Measurements from ENCODE around the gene NR2C2.

GRCh38 chr3:15055019-15055557, 107.7 kb downstream of the NR2C2 start:
- no peak for TF ChIP-seq ZNF121 (CRISPR knock-in tag; IDR thresholded peaks at IDR 0.05)
- no peak for TF ChIP-seq CTCF (IDR thresholded peaks at IDR 0.05)
- TF ChIP-seq ZNF512 (CRISPR knock-in tag; IDR thresholded peaks at IDR 0.05; ENCODE audit: borderline replicate concordance), result no peak
- no peak for TF ChIP-seq TCF7 (CRISPR knock-in tag; IDR thresholded peaks at IDR 0.05; ENCODE audit: low read depth)
- no peak for TF ChIP-seq SP1 (CRISPR knock-in tag; conservative IDR thresholded peaks at IDR 0.05)
- TF ChIP-seq MAX (CRISPR knock-in tag; IDR thresholded peaks at IDR 0.05), result no peak
- no peak for TF ChIP-seq E2F1 (CRISPR knock-in tag; IDR thresholded peaks at IDR 0.05)
- no peak for TF ChIP-seq ATF6 (CRISPR knock-in tag; IDR thresholded peaks at IDR 0.05)
- no peak for TF ChIP-seq IRF2 (CRISPR knock-in tag; IDR thresholded peaks at IDR 0.05; ENCODE audit: borderline replicate concordance, low read depth)
- no peak for TF ChIP-seq E2F5 (CRISPR knock-in tag; IDR thresholded peaks at IDR 0.05)
- no peak for TF ChIP-seq FOXP1 (CRISPR knock-in tag; IDR thresholded peaks at IDR 0.05; ENCODE audit: borderline replicate concordance)
- TF ChIP-seq ATF3 (CRISPR knock-in tag; conservative IDR thresholded peaks at IDR 0.05), result no peak
